GM18909 (cell line): ENCODE data around the gene EFHD1.
"Not testable (repeated sequence)": the region's sequence is repeated elsewhere in the genome, so short reads cannot be mapped to it uniquely, and the experiment has no call there.

ENCODE experiments used
- ATAC-seq: cut with Tn5 transposase; IDR thresholded peaks from one replicate; pipeline ENCODE4 v1.9.1; 2021; ENCODE audit warnings: mild to moderate bottlenecking; ENCODE audit not compliant: unreplicated experiment, poor library complexity

The EFHD1 gene

DNA sequence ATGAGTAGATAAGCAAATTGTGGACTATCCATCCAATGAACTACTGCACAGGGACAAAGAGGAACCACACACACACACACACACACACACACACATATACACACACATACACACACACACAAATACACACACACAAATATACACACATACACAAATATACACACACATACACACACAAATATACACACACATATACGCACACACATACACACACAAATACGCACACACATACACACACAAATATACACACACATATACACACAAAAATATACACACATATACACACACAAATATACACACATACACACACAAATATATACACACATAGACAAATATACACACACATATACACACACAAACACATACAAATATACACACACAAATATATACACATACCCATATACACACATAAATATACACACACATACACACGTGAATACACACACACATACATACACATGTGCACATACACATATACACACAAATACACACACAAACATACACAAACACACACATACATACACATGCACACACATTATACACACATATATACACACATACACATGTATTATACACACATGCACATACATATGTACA lies 19.8 kb upstream of the EFHD1 start:
- no peak for ATAC-seq

DNA sequence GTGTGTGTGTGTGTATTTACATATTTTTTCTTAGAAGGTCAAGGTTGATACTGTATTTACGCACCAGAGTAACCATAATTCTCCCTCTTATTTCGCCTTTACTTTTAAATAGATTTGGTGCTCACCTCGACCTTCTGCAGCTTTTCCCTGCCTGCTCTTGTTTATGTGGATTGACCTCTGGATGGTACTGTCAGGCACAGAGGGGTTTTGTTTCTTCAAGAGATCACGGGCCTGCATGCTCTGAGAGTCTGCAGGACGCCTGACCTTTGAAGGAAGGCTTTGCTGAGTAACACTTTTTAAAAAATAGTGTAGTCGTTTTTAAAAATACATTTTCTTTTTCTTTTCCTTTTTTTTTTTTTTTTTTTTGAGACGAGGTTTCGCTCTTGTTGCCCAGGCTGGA lies 18.1 kb upstream of the EFHD1 start:
- ATAC-seq: no peak

DNA sequence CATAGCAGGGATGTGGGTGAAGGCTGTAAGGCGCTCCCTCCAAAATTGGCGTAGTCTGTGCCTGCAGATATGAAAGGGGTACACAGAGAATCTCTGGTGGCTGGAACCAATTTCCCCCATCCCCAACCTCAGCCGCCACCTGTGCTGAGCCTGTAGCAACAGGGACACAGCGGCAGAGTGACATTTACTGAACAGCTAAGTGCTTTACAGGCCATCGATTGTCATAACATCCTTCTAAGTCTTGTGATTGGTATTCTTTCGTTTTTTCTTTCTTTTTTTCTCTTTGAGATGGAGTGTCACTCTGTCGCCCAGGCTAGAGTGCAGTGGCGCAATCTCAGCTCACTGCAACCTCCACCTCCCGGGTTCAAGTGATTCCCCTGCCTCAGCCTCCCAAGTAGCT lies 12.2 kb upstream of the EFHD1 start:
- ATAC-seq: no peak

DNA sequence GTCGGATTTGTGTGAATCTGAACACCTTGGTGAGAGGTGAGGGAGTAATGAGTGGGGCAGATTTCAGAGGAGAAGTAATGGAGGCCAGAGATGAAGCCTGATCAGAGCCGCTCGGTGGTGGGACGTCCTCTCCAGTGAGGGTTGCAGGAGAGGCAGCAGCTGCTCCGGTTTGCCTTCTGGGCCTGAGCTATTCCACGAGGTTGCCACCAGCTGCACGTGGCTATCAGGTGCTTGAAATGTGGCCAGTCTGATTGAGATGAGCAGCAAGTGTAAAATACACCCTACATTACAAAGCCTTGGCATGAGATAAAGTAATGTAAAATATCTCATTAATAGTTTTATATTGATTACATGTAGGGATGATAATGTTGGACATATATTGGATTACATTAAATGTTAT lies 10.8 kb upstream of the EFHD1 start:
- ATAC-seq: no peak

DNA sequence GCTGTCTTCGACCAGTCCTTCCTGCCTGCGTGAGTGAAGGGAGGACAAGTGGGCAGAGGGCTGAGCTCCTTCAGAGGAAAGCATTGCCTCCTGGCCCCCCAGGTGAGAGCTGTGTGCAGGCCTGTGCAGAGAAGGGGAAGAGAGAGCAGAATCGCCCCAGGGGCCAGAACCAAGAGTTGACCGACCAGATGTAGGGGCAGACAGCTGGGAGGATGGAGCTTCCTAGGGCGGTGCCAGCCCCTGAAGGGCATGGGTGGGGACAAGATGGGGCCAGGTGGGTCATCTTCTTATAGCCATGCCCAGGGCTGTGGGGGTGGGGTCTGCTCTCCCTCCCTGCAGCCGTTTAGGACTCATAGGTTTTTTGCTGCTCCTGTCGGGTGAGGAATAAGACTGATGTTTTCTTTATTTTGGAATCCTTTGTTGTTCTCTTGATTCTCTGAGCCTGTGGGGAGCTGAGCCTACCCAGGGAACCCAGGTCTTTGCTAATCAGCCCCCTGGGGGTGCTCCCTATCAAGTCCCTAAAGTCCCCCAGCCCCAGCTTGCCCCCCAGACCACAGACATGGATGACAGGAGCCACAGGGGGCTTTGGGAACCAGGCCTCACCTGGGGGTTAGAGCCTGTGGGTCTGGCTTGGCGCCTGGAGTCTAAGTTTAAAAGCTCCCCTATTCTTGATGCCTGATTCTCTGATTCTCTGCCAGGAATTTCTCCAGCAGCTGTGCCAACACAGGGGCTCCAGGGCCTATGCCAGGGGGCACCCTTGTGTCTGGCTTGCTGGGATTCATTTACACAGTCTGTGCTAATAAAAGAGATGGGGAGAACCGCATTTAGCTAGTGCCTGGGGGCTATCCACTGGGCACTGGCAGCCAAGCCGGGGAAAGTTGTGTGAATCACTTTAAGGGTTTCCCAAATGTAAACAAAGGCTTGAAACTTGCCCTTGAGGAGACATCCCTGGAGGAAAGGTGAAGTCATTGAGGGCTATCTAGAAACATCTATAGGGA lies 9.3 kb upstream of the EFHD1 start:
- ATAC-seq: no peak

DNA sequence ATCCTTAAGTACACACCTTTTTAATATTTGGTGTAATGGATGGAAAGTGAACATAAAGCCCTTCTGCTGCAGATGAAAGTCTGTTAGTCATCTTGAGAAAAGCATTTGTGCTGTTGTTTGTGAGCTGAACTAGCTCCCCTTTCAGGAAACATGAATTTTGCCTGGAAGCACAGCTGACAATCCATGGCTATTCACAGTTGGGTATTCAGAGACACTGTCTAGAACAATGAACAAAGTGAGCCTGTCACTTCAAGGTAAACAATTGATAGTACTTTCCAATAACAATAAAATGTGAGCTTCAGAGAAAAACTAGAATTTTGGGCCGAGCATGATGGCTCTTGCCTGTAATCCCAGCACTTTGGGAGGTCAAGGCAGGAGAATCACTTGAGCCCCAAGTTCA lies 6.8 kb upstream of the EFHD1 start:
- no peak for ATAC-seq

DNA sequence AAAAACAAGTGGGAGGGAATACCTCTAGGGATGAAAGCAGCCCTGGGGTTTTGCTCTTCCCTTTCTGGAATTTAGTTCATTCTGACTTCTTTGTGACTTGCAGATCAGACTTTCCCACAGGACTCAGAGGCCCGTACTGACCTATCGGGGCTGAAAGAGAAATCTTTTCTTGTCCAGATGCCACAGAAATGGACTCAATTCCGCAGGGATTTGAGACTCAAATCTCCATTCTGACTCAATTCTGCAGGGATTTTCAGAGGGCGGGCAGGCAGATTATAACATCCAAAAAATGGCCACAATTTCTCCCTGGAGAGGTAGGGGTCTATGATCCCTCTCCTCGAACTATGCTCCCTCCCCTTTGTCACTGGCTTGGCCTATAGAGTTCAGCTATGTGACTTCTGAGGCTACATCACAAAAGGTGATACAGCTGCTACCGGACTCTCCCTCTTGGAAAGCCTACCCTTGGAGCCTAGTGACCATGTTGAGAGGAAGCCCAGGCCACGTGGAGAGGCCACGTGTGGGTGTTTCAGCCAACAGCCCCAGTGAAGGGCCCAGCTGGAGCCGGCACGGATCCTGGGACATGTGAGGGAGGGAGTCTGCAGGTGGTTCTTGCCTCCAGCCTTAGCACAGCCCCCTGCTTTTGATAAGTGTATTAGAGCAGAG lies 4.8 kb upstream of the EFHD1 start:
- ATAC-seq: no peak

DNA sequence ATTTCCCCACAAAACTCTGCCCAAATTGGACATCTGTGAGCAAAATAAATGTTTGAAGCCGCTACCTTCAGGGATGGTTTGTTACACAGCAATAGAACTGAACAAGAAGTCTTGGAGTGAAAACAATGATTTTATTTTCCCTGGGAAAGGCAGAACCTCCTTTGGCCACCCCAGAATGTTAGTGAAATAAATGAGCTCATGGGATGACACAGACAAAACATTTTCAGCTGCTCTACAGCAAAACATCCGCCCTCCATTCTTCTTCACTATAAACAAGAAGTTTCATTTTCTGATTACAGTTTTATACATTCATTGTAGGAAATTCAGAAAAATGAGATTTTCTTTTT lies 4.3 kb upstream of the EFHD1 start:
- ATAC-seq: no peak

DNA sequence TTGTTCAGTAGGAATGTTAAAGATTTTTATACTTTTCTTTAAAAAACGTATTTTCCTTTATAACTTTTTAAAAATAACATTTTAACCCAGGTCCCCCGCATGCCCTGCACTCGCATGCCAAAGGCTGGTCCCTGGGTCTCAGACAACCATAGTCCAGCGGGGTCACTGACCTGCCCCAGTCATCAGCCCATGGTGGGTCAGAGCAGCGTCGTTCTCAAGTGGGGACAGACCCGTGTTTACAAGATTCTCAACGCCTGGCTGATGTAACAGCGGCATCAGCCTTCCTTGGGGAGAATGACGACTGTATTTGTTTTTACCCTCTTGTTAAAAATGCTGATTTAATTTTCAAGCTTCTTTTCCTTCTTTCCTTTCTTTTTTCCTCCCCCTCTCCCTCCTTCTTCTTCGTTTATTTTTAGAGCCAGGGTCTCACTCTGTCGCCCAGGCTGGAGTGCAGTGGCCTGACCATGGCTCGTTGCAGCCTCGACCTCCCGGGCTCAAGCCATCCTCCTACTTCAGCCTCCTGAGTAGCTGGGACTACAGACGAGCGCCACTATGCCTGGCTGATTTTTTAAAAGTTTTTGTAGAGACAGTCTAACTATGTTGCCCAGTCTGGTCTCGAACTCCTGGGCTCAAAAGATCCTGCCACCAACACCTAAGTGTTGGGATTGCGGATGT lies 1.0 kb upstream of the EFHD1 start:
- ATAC-seq: no peak

DNA sequence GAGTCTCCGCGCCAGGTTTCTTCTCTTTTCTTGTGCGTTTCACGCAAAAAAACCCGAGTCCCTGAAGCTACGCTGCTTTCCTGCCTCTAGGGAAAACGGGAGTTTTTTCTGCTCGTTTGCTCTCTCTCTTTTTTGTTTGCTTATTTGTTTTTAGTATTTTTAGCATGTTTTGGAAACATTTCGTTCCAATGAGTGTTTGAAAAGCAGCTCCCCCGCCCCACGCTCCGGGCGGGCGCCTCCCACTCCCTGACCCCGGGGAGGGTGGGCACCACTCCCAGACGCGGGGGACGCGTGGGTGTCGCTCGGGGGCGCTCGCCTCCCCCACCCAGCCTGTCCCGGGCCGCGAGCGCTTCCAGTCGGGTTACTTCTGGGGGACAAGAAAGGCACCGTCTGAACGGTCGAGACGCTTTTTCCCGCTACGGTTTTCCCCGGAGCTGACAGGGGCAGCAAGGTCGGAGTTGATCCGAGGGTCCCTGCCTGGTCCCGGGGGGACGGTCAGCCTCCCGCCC lies 446 bp upstream of the EFHD1 start:
- ATAC-seq: no peak

DNA sequence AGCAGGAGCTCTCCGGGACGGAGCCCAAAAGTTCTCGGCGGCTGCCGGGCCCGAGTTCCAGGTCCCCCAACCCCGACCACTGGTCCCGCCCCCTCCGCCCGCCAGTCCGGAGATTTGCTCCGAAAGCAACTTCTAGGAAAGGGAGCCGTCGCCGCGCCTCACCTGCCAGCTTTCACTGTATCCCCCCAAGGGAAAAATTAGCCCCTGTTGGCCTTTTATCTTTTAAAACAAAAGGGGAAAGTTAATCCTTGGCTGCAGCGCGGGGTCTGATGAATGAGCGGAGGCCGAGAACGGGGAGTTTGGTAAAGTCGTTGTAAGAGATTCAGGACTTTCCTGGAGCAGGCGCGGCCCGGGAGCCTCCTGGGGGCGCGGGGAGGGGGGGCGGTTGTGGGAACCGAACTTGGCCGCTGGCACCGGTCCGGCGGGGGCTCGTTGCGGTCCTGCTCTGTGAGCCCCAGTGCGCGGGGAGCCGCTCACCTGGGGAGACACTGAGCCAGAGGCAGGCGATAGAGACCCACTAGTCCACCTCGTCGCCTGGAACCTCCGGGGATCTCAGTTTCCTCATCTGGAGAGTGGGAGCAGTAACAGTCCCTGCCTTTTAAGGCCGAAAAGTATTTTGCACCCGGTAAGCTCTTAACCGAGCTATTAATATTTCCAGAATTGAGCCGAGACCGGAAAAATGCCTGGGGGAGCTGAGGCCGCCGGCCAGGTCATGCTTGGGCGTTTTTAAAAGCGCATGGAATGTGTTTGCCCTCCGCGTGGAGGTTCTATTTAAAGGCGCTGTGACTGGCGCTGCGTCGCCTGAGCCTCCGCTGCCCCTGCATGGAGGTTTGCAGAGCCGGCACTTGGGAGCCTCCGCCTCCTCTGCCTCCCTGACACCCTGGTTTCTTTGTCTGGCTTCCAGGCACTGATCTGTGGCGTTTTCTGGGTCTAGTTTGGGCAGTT lies 1.1 kb downstream of the EFHD1 start:
- ATAC-seq: no peak

DNA sequence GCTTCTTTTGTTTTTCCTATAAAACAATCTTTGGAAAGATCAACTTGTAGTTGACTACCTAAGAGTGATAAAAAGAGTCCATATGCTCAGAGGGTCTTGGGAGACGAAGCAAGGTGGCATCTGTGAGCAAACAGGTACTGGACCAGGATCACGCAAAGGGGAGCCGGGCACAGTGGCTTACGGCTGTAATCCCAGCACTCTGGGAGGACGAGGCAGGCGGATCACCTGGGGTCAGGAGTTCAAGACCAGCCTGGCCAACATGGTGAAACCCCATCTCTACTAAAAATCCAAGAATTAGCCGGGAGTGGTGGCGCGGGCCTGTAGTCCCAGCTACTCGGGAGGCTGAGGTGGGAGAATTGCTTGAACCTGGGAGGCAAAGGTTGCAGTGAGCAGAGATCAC lies 2.0 kb downstream of the EFHD1 start:
- not testable (repeated sequence) for ATAC-seq

DNA sequence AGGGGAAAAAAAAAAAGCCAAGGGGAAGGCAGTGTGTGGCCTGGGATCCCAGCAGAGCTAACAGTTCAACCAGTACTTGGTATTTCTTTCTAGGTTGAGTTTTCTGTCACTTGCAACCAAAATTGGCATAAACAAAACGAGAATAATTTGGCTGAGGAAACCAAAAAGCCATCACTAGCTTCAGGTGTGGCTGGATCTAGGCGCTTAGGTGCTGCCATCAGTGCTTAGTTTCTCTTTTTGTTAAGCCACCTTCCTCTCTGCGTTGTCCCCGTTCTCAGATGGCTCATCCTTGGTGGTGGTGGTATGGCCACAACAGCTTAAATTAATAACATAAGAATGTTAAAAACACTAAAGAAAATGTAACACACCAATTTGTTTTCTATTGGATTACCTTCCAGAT lies 2.4 kb downstream of the EFHD1 start:
- no peak for ATAC-seq

DNA sequence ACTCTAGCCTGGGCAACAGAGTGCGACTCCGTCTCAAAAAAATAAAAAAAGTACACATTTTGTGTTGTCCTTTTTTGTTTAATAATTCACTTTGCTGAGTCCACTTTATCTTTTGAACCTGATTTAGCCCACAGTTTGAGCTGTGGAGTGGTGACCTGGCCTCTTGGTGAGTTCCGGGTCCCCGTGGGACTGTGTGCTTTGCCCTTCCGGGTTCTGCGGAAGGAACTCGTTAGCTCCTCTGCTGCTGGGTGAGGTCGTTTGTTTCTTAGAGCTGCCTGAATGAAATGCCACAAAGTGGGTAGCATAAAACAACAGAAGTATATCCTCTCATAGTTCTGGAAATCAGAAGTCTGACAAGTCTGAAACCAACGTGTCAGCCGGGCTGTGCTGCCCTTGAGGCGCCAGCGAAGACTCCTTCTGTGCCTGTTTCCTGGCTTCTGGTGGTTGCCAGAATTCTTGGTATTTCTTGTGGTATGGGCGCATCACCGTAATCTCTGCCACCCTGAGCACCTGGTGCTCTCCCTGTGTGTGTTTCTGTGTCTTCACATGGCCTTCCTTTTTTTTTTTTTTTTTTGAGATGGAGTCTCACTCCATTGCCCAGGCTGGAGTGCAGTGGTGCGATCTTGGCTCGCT lies 3.5 kb downstream of the EFHD1 start:
- ATAC-seq: no peak

DNA sequence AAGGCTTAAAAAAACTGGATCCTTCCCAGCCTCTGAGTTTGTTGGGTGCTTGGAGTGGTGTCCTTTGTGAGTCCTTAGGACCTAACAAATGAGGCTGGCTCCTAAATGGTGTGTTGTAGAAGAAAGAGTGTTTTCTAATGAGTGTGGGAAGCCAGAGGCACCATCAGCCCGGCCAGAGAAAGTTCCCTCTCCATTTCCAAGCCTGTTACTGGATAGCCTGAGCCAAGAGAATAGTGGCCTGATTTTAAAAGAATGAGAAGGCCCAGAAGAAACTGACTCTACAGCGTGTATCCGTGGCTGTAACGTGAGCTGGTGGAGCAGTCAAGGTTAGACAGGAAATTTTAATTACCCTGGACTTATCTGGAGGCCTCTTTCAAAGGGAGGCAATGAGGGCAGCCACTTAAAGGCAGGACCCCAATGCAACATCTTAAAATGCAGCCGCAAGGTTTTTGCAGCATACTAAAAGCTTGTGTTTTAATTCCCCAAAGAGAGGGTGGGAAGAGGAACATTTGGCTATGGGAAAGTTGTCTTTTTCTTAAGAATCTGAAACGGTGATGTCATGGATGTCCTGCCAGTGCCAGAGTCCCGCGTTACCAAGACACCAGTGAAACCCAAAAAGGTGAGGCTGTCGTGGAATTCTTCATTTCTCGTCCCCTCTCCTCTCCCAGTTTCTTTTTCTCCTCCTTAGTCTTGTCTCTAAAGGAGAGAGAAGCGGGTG lies 4.6 kb downstream of the EFHD1 start:
- no peak for ATAC-seq

DNA sequence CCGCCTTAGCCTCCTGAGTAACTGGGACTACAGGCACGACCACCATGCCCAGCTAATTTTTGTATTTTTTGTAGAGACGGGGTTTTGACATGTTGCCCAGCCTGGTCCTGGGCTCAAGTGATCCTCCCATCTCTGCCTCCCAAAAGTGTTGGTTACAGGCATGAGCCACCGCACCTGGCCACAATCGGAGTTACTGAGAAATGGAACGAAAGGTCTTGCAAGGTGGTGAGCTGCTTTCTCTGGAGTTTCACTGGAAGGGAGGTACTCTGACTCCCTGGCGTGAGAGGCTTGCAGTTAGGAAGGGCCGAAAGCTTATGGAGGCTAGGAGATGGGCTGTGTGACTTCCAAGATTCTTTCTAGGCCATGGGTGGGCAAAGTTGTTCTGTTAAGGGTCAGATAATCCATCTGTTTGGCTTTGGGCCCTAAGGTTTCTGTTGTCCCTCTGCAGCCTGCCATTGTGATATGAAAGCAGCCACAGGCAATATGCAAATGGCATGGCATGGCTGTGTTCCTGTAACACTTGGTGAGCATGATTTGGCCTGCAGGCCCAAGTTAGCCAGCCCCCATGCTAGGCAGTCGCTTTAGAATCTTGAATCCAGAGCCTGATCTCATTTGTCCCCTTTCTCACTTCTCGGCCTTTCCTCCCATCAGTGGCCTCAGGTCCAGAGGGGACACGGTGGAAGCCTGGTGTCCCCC lies 7.9 kb downstream of the EFHD1 start:
- no peak for ATAC-seq

DNA sequence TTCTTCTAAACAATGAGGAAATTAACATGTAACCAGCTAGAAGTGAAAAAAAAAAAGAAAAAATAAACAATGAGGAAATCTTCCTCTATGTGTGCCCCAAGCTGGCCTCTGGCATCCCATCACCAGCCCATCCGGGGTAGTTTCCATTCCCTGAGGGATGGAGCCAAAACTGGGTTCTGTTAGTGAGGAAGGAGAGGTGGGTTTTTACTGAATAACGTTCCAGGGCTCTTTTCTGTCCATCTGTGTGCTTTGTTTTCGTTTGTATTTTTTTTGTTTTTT lies 9.7 kb downstream of the EFHD1 start:
- no peak for ATAC-seq

DNA sequence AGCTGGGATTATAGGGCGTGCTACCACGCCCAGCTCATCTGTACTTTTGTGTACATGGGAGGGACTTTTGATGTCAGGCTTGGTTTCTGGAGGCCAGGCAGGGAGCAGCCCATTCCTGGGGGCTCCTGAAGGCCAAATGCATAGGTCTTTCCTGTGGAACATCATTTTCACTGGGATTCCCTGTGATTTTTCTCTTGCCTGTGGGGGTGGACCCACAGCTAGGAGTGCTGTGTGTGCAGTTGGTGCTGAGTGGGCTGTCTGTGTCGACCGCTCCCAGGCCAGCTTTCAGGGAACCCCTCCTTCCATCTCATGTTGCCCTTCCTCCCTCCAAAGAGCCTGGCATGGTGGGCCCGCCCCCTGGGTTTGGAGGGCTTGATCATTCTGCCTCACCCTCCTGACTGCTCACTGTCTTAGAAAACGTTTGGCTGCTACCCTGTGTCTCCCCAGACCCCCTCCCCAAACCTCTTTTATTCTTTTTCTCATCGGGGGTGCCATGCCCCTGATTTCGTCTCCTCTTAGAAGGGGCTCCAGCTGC lies 10.5 kb downstream of the EFHD1 start:
- ATAC-seq: no peak
